Common myeloid progenitor, CD34-positive (primary cell): ENCODE results near the gene CAPN14.

ENCODE experiments used
- CTCF ChIA-PET: fragments of 350-600 bp; sonication (Branson Sonifier 250); formaldehyde crosslinking; loops from one replicate; lab custom pipeline; 2021; ENCODE audit warnings: antibody characterized with exemption; lab: Charles Lee
- POLR2A ChIA-PET: fragments of 350-600 bp; sonication (Branson Sonifier 250); formaldehyde crosslinking; loops from one replicate; lab custom pipeline; 2021; ENCODE audit warnings: antibody characterized with exemption; lab: Charles Lee
- DNase-seq, 3 donors: peaks; one replicate each; pipeline versions ENCODE4 v3.0.0 to v3.0.0-alpha.2; 2013
- H3K27ac ChIP-seq, 2 experiments: 1 replicate in 1 of 2; 2 replicates in 1 of 2; pipeline ENCODE4 v1.7.0; 2013; ENCODE audit warnings: inconsistent platforms in 2 of 2, low read length in 2 of 2, mild to moderate bottlenecking in 2 of 2, low read depth in 1 of 2, moderate library complexity in 1 of 2; ENCODE audit not compliant: severe bottlenecking in 2 of 2, insufficient read depth in 1 of 2, poor library complexity in 1 of 2
- H3K27me3 ChIP-seq, 5 experiments: replicated peaks in 2 of 5; 1 replicate in 3 of 5; 2 replicates in 2 of 5; pipeline versions ENCODE4 v1.6.1 to v1.7.0; 2013; ENCODE audit warnings: low read length in 4 of 5, mild to moderate bottlenecking in 2 of 5, moderate library complexity in 2 of 5, inconsistent platforms in 1 of 5; ENCODE audit not compliant: insufficient read depth in 5 of 5, control insufficient read depth in 4 of 5
- H3K36me3 ChIP-seq, 4 experiments: 1 replicate in 2 of 4; 2 replicates in 2 of 4; pipeline versions ENCODE4 v1.6.1 to v1.7.0; 2013; ENCODE audit warnings: low read length in 3 of 4, control low read depth in 1 of 4, mild to moderate bottlenecking in 1 of 4; ENCODE audit not compliant: control insufficient read depth in 4 of 4, insufficient read depth in 4 of 4
- H3K4me1 ChIP-seq, 4 experiments: 1 replicate in 3 of 4; 2 replicates in 1 of 4; pipeline versions ENCODE4 v1.6.1 to v1.7.1; 2013; ENCODE audit warnings: low read length in 3 of 4, mild to moderate bottlenecking in 3 of 4, control low read depth in 1 of 4, inconsistent platforms in 1 of 4, moderate library complexity in 1 of 4; ENCODE audit not compliant: control insufficient read depth in 4 of 4, insufficient read depth in 4 of 4; ENCODE audit errors: control extremely low read depth in 1 of 4
- H3K4me3 ChIP-seq, 7 experiments: 1 replicate in 4 of 7; 2 replicates in 3 of 7; pipeline versions ENCODE4 v1.5.1 to v1.7.0; 2013; ENCODE audit warnings: mild to moderate bottlenecking in 7 of 7, low read length in 6 of 7, moderate library complexity in 6 of 7, inconsistent platforms in 2 of 7, low read depth in 2 of 7, control low read depth in 1 of 7; ENCODE audit not compliant: insufficient read depth in 4 of 7, control insufficient read depth in 1 of 7; ENCODE audit errors: extremely low read depth in 1 of 7
- H3K9me3 ChIP-seq, 5 experiments: 1 replicate in 4 of 5; 2 replicates in 1 of 5; pipeline versions ENCODE4 v1.6.1 to v1.7.1; 2013; ENCODE audit warnings: low read length in 4 of 5, mild to moderate bottlenecking in 2 of 5, inconsistent platforms in 1 of 5, low read depth in 1 of 5, moderate library complexity in 1 of 5; ENCODE audit not compliant: control insufficient read depth in 4 of 5, insufficient read depth in 2 of 5; ENCODE audit errors: control extremely low read depth in 1 of 5
- WGBS: methylation state at CpG from one replicate; pipeline ENCODE4 v1.1.5; 2013; ENCODE audit not compliant: insufficient coverage; 5-methylcytosine and 5-hydroxymethylcytosine counted together

CAPN14 gene

DNA sequence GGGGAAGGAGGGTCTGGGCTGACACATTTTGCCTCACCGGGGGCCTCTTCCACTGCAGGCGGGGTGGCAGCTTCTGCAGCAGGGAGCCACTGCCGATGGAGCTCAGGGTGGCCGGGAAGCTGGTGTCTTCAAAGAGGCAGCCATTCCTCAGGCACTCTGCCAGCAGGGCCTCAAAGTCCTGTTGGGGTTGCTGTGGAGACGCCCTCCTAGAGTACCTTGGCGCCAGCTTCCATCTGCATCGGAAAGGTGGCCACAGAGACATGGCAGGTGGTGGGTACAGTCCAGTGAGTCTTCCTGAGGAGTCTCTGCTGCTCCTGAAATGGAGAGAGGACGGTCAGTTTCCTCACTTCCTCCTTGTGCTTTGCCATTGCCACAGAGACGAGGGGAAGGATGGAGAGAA is 12.1 kb downstream of the CAPN14 start:
- ChIA-PET POLR2A (no interaction called here), CTCF (no interaction called here)
- no peaks in the 10 kb centered on the region for H3K4me1 ChIP-seq
- H3K36me3 ChIP-seq, result peaks cover 0 to 2% (median 0%) of the 10 kb centered on the region in 4 experiments
- no peaks in the 10 kb centered on the region for H3K9me3 ChIP-seq
- 93% methylated on average over 8 of the region's 9 CpGs for WGBS
- H3K27me3 ChIP-seq, result no peaks in the 10 kb centered on the region
- no peak overlapping the region for H3K4me3 ChIP-seq
- no peak for DNase-seq
- no peak overlapping the region for H3K27ac ChIP-seq

DNA sequence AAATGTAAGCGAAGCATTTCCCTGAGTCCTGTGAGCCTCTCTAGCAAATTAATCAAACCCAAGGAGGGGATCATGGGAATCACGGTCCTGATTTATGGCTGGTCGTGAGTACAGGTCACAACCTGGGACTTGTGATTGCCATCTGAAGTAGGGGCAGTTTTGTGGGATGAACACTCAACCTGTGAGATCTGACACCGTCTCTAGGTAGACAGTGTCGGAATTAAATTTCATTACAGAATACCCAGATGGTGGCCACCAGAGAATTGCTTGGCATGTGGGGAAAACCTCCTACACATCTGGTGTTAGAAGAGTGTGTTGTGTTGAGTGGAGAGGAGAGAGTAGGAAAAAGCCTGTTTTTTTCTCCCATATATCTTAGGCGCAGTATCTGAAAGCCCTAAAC is 12.5 kb downstream of the CAPN14 start:
- DNase-seq, result no peak
- POLR2A ChIA-PET, result no interaction called here

DNA sequence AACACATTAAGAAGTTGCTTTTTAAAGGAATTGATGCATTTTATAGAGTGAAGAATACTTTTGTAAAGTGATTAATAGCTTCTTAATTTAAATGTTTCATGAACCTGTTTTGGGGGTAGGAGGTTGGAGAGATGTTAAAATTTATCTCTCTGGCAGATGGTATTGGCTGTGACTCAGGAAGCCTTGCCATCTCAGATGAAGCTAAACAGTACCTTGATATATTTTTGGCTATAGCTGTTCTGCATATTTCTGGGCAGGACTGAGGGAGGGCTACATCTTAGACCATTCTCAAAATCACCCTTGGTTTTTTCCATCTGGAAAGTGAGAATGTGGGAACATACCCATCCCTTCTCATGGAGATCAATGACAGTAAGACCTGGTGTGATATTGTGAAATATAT is 13.4 kb downstream of the CAPN14 start:
- Histone ChIP-seq H3K27me3 (no peaks in the 10 kb centered on the region), H3K36me3 (peaks cover 0 to 7% (median 0%) of the 10 kb centered on the region in 4 experiments), H3K4me1 (no peaks in the 10 kb centered on the region), H3K9me3 (no peaks in the 10 kb centered on the region), H3K4me3 (no peak overlapping the region), H3K27ac (no peak overlapping the region)
- ChIA-PET CTCF (interaction anchor here (1.3 kb wide), 1 partner anchor 33 kb away, joined by 3 read pairs; no protein-coding TSS in a partner anchor), POLR2A (no interaction called here)
- no peak for DNase-seq

More for the DNA sequence above, 12.5 kb downstream of the CAPN14 start:
- CTCF ChIA-PET, result no interaction called here
- 88% methylated on average over 5 of the region's 6 CpGs for WGBS
- Histone ChIP-seq H3K4me1 (no peaks in the 10 kb centered on the region), H3K27ac (no peak overlapping the region), H3K4me3 (no peak overlapping the region), H3K27me3 (no peaks in the 10 kb centered on the region), H3K36me3 (peaks cover 0 to 3% (median 0%) of the 10 kb centered on the region in 4 experiments), H3K9me3 (no peaks in the 10 kb centered on the region)

DNA sequence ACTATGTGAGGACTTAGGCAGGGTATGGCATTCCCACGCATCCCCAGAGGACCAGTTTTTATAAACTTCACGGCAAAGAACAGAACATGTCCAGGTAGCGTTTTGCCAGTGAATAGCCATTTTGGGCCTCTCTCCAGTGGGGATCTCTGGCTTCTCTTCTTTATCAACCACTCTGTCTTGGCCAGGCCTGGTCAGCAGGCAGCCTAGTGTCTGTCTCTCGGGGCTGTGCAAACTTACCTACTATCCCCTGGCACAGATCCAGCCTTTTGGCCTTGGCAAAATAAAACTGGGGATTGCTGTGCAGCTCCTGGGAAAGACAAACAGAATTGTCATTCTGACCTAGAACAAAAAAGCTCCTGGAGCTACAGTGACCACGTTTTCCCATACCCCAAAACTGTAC is 14.5 kb downstream of the CAPN14 start:
- Histone ChIP-seq H3K27me3 (no peaks in the 10 kb centered on the region), H3K27ac (no peak overlapping the region), H3K36me3 (peaks cover 0 to 7% (median 0%) of the 10 kb centered on the region in 4 experiments), H3K4me1 (no peaks in the 10 kb centered on the region), H3K9me3 (no peaks in the 10 kb centered on the region), H3K4me3 (no peak overlapping the region)
- POLR2A ChIA-PET, result no interaction called here
- WGBS, result 100% methylated on average over 4 of the region's 5 CpGs
- DNase-seq, result no peak
- CTCF ChIA-PET, result interaction anchor here (1.0 to 1.3 kb wide), 2 partner anchors 18 to 32 kb away, joined by 3 read pairs; no protein-coding TSS in a partner anchor

DNA sequence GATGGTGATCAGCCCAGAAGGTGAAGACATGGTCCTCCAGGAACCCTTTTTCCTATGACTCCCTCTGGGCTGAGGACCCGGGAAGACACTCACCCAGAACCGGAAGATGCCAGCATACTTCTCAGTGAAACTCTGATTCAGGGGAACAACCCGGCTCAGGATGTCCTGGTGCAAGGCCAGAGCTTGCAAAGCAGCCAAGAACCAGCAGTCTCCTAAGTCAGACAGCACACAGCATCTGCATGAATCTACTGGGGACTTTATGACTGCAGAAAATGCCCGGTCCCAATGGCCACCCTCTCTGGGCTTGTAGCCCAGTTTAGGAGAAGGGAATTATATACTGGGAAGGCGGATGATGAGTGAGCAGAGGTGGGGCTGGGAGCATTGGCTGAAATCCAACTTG is 15.3 kb downstream of the CAPN14 start:
- WGBS, result 95% methylated on average over 3 of the region's 5 CpGs

DNA sequence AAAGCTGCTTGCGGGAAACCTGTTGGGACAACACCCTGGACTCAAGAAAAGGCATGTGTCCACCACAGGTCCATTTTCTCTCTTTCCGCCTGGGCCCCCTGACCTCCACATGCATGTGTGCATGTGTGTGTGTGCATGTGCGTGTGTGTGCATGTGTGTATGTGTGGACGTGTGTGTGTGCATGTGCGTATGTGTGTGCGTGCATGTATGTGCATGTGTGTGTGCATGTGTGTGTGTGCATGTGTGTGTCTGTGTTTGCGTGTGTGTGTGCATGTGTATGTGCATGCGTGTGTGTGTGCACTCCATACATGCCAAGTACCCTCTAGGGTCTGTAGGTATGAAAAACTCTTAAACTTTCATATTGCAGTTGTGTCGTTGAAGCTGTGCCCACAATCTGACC is 16.3 kb downstream of the CAPN14 start:
- no peak overlapping the region for H3K4me3 ChIP-seq
- DNase-seq, result no peak

More for the DNA sequence above, 15.3 kb downstream of the CAPN14 start:
- Histone ChIP-seq H3K36me3 (peaks cover 0 to 8% (median 0%) of the 10 kb centered on the region in 4 experiments), H3K9me3 (no peaks in the 10 kb centered on the region), H3K4me3 (no peak overlapping the region), H3K27me3 (no peaks in the 10 kb centered on the region), H3K27ac (no peak overlapping the region), H3K4me1 (no peaks in the 10 kb centered on the region)
- ChIA-PET POLR2A (no interaction called here), CTCF (no interaction called here)
- DNase-seq, result no peak

DNA sequence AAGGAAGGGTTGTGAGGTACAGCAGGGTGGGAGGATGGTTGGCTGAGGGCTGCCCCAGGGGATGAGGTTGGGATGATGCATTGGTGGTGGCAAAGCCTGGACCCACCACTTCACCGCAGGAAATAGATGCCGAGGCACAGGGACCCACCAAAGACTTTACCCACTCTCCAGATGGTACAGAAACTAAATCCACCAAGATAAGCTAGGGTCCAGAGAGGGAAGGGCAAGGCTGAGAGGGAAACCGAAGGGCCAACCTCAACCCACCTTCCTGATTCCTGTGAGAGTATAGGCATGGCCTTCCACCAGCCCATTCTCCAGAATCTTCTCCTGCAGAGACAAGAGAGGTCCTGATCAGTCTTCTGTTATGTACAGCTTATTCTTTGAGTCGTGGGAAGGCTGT is 18.1 kb downstream of the CAPN14 start:
- Histone ChIP-seq H3K36me3 (peaks cover 0 to 16% (median 0%) of the 10 kb centered on the region in 4 experiments), H3K27me3 (no peaks in the 10 kb centered on the region), H3K4me3 (no peak overlapping the region), H3K27ac (no peak overlapping the region), H3K4me1 (no peaks in the 10 kb centered on the region), H3K9me3 (no peaks in the 10 kb centered on the region)
- 83% methylated on average over 1 of the region's 4 CpGs for whole genome bisulfite sequencing
- ChIA-PET POLR2A (no interaction called here), CTCF (no interaction called here)
- DNase-seq, result no peak

More for the DNA sequence above, 16.3 kb downstream of the CAPN14 start:
- POLR2A ChIA-PET, result no interaction called here
- Histone ChIP-seq H3K27me3 (no peaks in the 10 kb centered on the region), H3K4me1 (no peaks in the 10 kb centered on the region), H3K36me3 (peaks cover 0 to 16% (median 0%) of the 10 kb centered on the region in 4 experiments), H3K27ac (no peak overlapping the region), H3K9me3 (no peaks in the 10 kb centered on the region)
- 100% methylated on average over 3 of the region's 9 CpGs for WGBS
- CTCF ChIA-PET, result no interaction called here
